GM19452 (cell line): ENCODE measurements around the gene PTGES2.

ENCODE experiments used
- ATAC-seq: cut with Tn5 transposase; IDR thresholded peaks from one replicate; pipeline ENCODE4 v1.9.1; 2021; ENCODE audit not compliant: unreplicated experiment

Gene PTGES2

GRCh38 chr9:128127568-128127989, at the start of gene PTGES2:
PTGES2 (minus strand) TSS chr9:128127729; CDS start chr9:128127717, 12 bp downstream.
- ATAC-seq = peak; percentile 52

GRCh38 chr9:128175726-128176125, 48.2 kb upstream of the PTGES2 start:
- ATAC-seq = no peak

DNA sequence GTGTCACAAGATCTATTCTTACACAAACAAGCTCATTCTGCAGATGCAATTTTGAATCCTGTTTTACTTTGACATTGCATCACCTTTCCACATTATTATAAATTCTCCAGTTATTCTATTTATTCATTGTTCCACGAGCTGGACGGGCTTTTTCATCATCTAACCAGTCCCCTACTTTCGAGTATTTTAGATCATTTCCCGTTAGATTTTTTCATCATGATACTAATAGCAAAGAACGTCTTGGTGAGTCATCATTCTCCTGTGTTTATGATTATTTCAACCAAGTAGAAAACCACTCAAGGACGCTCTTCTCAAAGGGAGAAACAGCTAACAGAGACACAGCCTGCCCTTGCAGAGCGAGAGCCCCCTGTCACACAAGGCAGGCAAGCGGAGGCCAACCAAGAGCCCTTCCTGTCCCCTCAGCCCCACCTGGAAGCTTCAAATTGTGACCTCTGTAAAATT, 47.6 kb upstream of the PTGES2 start:
- ATAC-seq = no peak

GRCh38 chr9:128174062-128174461, 46.5 kb upstream of the PTGES2 start:
- ATAC-seq = no peak

- no peak for ATAC-seq
Observed at GRCh38 chr9:128169925-128170324, 42.4 kb upstream of the PTGES2 start.

- no peak for ATAC-seq
Observed at GRCh38 chr9:128169492-128169891, 42.0 kb upstream of the PTGES2 start.

GRCh38 chr9:128168731-128169308, 41.3 kb upstream of the PTGES2 start:
- ATAC-seq = no peak

- no peak for ATAC-seq
Observed at GRCh38 chr9:128167209-128167608, 39.7 kb upstream of the PTGES2 start.

GRCh38 chr9:128166169-128166568, 38.6 kb upstream of the PTGES2 start:
- no peak for ATAC-seq

- ATAC-seq = no peak
Observed at GRCh38 chr9:128164307-128164885, 36.9 kb upstream of the PTGES2 start.

GRCh38 chr9:128163523-128164306, 36.2 kb upstream of the PTGES2 start:
- no peak for ATAC-seq

- ATAC-seq = no peak
Observed at GRCh38 chr9:128163027-128163515, 35.5 kb upstream of the PTGES2 start.

DNA sequence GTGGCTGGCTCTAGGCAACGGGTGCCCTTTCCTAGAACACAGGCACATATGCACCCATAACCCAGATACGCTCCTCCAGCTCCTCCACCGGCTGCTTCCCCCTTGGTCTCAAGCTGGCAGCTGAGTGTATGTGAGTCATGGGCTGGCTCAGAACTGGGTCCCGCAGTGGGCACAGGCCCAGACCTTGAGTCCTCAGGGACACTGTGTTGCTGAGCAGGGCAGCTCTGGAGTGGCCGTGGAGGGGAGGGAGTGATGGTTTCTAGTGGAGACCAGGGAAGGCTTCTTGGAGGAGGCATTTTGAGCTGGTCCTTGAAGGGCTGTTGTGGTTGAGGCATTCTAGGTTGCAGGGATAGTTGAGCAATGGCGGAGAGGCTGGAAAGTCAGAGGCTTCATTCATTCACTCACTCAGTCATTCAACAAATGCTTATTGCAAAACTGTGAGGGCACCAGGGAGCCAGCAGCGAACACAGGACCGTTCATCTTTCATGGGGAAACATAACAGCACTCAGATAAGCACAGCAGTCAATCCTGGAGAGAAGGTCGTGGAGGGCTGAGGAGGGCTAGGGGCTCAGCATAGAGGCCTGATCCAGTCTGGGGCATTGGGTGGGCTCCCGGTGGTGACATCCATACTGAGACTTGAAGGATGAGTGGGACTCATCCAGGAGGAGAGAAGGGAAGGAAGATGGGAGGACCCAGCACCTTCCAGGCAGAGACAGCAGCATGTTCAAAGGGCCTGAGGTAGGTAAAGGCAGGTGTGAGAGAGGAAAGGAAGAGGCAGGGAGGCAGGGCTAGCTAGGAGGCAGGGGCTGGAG, 34.9 kb upstream of the PTGES2 start:
- no peak for ATAC-seq

DNA sequence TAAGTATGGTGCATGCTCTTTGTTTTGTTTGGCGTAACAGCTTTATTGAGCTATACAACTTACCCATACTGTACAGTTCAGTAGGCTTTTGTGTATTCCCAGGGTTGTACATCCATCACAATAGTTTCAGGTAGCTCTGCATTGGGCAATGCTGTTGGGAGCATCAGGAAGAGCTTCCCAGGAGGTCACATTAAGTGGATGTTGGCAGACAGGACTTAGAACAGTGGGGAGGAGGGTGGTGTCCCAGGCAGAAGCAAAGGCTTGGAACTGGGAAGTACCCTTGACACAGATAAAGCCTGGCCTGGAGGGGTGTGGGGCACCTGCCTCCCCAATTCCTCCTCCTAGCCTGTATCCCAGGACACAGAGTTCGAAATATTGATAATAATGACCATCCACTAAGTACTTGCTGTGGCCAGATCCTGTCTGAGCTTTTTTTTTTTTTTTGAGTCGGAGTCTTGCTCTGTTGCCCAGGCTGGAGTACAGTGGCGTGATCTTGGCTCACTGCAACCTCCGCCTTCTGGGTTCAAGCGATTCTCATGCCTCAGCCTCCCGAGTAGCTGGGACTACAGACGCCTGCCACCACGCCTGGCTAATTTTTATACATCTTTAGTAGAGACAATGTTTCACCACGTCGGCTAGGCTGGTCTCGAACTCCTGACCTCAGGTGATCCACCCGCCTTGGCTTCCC, 33.8 kb upstream of the PTGES2 start:
- ATAC-seq = no peak

DNA sequence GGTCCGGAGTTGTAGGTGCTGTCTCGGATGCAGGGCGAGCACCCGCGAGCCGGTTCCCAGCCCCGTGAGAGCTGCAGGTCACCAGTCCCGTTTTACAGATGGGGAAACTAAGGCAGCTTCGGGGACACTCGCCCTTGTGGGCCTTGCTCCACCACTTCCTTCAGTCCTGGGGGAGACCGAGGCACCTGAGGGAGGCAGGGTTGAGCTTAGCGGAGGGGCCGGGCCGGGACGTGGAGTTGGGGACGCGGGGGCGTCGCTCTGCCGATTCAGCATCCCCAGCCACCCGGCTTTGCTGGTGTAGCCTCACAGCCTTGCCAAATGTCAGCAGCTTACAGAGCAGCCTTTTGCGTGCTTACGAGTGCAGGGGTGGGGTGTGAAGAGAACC, 33.1 kb upstream of the PTGES2 start:
- peak; percentile 17 for ATAC-seq

DNA sequence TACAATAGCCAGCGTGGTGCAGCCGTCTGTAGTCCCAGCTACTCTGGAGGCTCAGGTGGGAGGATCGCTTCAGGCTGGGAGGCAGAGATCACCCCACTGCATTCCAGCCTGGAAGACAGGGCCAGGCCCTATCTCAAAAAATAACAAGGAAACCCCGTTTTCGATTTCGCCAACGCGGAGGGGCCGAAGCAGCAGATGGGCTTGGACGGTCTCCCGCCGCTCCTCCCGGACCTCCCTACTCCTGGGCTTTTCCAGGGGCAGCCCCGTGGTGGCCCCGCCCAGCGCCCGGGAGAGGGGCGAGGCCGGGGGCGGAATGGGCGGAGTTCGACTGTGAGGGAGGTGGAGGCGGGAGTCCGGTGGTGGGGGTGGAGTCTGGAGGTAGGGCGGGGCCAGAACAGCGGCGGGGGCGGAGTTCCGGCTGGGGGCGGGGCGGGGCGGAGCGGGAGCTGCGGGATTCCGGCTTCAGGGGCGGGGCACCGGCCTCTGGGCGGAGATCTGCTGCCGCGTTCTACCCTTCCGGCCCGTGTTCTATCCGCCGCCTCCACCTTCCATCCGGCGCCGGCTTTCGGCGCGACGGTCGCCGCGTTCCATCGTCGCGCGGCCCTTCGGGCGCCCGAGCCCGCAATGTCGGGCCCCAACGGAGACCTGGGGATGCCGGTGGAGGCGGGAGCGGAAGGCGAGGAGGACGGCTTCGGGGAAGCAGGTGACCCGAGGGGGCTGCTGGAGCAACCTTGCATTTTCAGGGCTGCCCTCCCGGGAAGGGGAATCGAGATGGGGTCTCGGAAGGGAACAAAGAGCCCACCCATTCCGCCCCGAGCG, 32.5 kb upstream of the PTGES2 start, which contains the start of gene BBLN:
Gene BBLN, plus strand, starts transcription at position 482 of the 819 bp plus-strand sequence. Its CDS starts 143 bp downstream, at position 625.
- ATAC-seq = peak; percentile 59

- ATAC-seq = no peak
Observed at GRCh38 chr9:128159522-128159783, 31.9 kb upstream of the PTGES2 start.

GRCh38 chr9:128155736-128156500, 28.4 kb upstream of the PTGES2 start:
- no peak for ATAC-seq
